OCI-LY7 (cell line): Measurements from ENCODE around the gene TRPM7.

ENCODE experiments used
- CTCF ChIP-seq: fragments of 200-600 bp; sonication (generic); conservative IDR thresholded peaks from 2 replicates; pipeline ENCODE4 v1.5.1; 2014; ENCODE audit warnings: mild to moderate bottlenecking, antibody characterized with exemption, low read length, moderate library complexity, mixed read lengths
- EZH2phosphoT487 ChIP-seq: fragments of 200-600 bp; sonication (generic); IDR thresholded peaks from 2 replicates; pipeline ENCODE4 v1.6.1; 2018; ENCODE audit warnings: low read depth, borderline replicate concordance, mild to moderate bottlenecking, mixed run types, antibody characterized with exemption, low read length, moderate library complexity, mixed read lengths

- TF ChIP-seq EZH2phosphoT487 = no peak
- no peak for TF ChIP-seq CTCF
These were observed 805 bp upstream of the TRPM7 start for GRCh38 chr15:50687302-50687902.
